IMR-90 (cell line): ENCODE results near the gene HIVEP3.

Experiments used
- BHLHE40 ChIP-seq: fragments of 150-350 bp; IDR thresholded peaks from 2 replicates; pipeline ENCODE4 v1.6.1; 2016; ENCODE audit warnings: mild to moderate bottlenecking, low read depth, low read length
- CEBPB ChIP-seq: IDR thresholded peaks from 2 replicates; pipeline ENCODE4 v1.6.1; 2012; ENCODE audit warnings: low read depth, low read length, improper control_type of control experiment
- CHD1 ChIP-seq: IDR thresholded peaks from 2 replicates; pipeline ENCODE4 v1.6.1; 2012; ENCODE audit warnings: low read depth, low read length, improper control_type of control experiment
- CTCF ChIP-seq: conservative IDR thresholded peaks from 2 replicates; pipeline ENCODE4 v1.5.1; 2012; ENCODE audit warnings: mild to moderate bottlenecking, low read depth, low read length, improper control_type of control experiment
- MAFK ChIP-seq: IDR thresholded peaks from 2 replicates; pipeline ENCODE4 v1.6.1; 2012; ENCODE audit warnings: low read depth, low read length, improper control_type of control experiment
- MXI1 ChIP-seq: IDR thresholded peaks from 2 replicates; pipeline ENCODE4 v1.6.1; 2012; ENCODE audit warnings: low read depth, mild to moderate bottlenecking, low read length, moderate library complexity, borderline replicate concordance
- NFE2L2 ChIP-seq: fragments of 150-350 bp; IDR thresholded peaks from 2 replicates; pipeline ENCODE4 v1.6.1; 2016; ENCODE audit warnings: low read depth, mild to moderate bottlenecking, low read length
- POLR2A ChIP-seq: IDR thresholded peaks from 2 replicates; pipeline ENCODE4 v1.6.1; 2012; ENCODE audit warnings: mild to moderate bottlenecking, low read depth, low read length
- RAD21 ChIP-seq: IDR thresholded peaks from 2 replicates; pipeline ENCODE4 v1.6.1; 2012; ENCODE audit warnings: low read length, improper control_type of control experiment
- RCOR1 ChIP-seq: IDR thresholded peaks from 2 replicates; pipeline ENCODE4 v1.6.1; 2012; ENCODE audit warnings: mild to moderate bottlenecking, low read length, improper control_type of control experiment; ENCODE audit not compliant: insufficient replicate concordance
- RFX5 ChIP-seq: IDR thresholded peaks from 2 replicates; pipeline ENCODE4 v1.8.0; 2012; ENCODE audit warnings: low read depth, mild to moderate bottlenecking, low read length, moderate library complexity
- USF2 ChIP-seq: fragments of 150-350 bp; IDR thresholded peaks from 2 replicates; pipeline ENCODE4 v1.6.1; 2017; ENCODE audit warnings: mild to moderate bottlenecking, antibody characterized with exemption, low read length, low read depth
- TF ChIP-seq, protein P1 (sequence below): fragments of 150-350 bp; IDR thresholded peaks from 2 replicates; pipeline ENCODE4 v1.6.1; 2016; ENCODE audit warnings: low read depth, mild to moderate bottlenecking, low read length, moderate library complexity, borderline replicate concordance

DNA sequence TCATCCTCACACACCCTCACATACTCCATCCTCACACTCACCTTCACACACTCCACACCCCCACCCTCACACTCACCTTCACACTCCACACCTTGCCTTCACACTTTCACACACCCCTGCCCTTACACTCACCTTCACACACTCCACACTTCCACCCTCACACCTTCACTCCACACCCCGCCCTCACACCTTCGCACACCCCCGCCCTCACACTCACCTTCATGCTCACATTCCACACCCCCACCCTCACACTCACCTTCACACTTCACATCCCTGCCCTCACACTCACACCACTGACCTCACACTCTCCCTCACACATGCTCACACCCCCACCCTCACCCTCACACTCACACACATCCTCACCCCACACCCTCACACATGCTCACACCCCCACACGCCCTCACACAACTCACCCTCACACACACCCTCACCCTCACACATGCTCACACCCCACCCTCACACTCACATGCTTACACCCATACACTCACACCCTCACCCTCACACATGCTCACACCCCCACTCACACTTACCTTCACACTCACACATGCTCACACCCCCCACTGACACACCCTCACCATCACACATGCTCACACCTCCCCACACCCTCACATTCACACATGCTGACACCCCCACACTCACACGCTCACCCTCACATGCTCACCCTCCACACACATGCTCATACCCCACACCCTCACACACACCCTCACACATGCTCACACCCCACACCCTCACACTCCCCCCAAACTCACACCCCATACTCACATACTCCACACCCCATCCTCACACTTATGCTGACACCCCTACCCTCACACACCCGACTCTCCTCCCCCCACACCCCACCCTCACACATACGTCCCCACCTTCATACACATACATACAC lies 389.8 kb downstream of the HIVEP3 start:
- TF ChIP-seq CEBPB, result no peak
- no peak for TF ChIP-seq RFX5
- no peak for TF ChIP-seq CTCF
- no peak for TF ChIP-seq POLR2A
- no peak for TF ChIP-seq RCOR1
- TF ChIP-seq BHLHE40, result no peak
- TF ChIP-seq, protein P1, sequence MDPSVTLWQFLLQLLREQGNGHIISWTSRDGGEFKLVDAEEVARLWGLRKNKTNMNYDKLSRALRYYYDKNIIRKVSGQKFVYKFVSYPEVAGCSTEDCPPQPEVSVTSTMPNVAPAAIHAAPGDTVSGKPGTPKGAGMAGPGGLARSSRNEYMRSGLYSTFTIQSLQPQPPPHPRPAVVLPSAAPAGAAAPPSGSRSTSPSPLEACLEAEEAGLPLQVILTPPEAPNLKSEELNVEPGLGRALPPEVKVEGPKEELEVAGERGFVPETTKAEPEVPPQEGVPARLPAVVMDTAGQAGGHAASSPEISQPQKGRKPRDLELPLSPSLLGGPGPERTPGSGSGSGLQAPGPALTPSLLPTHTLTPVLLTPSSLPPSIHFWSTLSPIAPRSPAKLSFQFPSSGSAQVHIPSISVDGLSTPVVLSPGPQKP, result no peak
- no peak for TF ChIP-seq RAD21
- TF ChIP-seq USF2, result no peak
- TF ChIP-seq MAFK, result no peak
- no peak for TF ChIP-seq CHD1
- no peak for TF ChIP-seq MXI1
- no peak for TF ChIP-seq NFE2L2
